Neural progenitor cell (in vitro differentiated cells): Measurements from ENCODE around the gene ZSWIM4. TPM values are rescaled to one million over a fixed set of nuclear protein-coding genes. Genes with fewer than 3 reads are reported as not detected.

Experiments
- DNase-seq: peaks from one replicate; pipeline ENCODE4 v3.0.0-alpha.2; 2016; ENCODE audit warnings: low spot score
- H2AFZ ChIP-seq: fragments of 200-600 bp; sonication (generic); replicated peaks from 2 replicates; pipeline ENCODE4 v1.6.1; 2016; ENCODE audit warnings: antibody characterized with exemption
- H3F3A ChIP-seq: fragments of 200-600 bp; sonication (generic); 2 replicates; pipeline ENCODE4 v1.6.1; 2016; ENCODE audit warnings: antibody characterized with exemption, low read depth
- H3K27ac ChIP-seq: fragments of 200-600 bp; sonication (generic); 2 replicates; pipeline ENCODE4 v1.5.1; 2016; ENCODE audit warnings: mild to moderate bottlenecking
- H3K27me3 ChIP-seq: fragments of 200-600 bp; sonication (generic); 2 replicates; pipeline ENCODE4 v1.6.1; 2016; ENCODE audit warnings: mild to moderate bottlenecking, moderate library complexity
- H3K36me3 ChIP-seq: fragments of 200-600 bp; sonication (generic); 2 replicates; pipeline ENCODE4 v1.5.1; 2016
- H3K4me1 ChIP-seq: fragments of 200-600 bp; sonication (generic); 2 replicates; pipeline ENCODE4 v1.6.1; 2016; ENCODE audit warnings: mixed run types
- H3K4me2 ChIP-seq: fragments of 200-600 bp; sonication (generic); 2 replicates; pipeline ENCODE4 v1.6.1; 2016
- H3K4me3 ChIP-seq: fragments of 200-600 bp; sonication (generic); 2 replicates; pipeline ENCODE4 v1.5.1; 2016
- H3K79me2 ChIP-seq: fragments of 200-600 bp; sonication (generic); 2 replicates; pipeline ENCODE4 v1.6.1; 2016; ENCODE audit warnings: low read depth
- H3K9ac ChIP-seq: fragments of 200-600 bp; sonication (generic); 2 replicates; pipeline ENCODE4 v1.6.1; 2016
- H3K9me3 ChIP-seq: fragments of 200-600 bp; sonication (generic); 2 replicates; pipeline ENCODE4 v1.5.1; 2016; ENCODE audit warnings: low read depth
- H4K20me1 ChIP-seq: fragments of 200-600 bp; sonication (generic); 2 replicates; pipeline ENCODE4 v1.6.1; 2016; ENCODE audit warnings: low read depth
- H3K27ac Mint-ChIP-seq: 3 replicates; pipeline ENCODE4 v1.8.0; 2021; ENCODE audit warnings: mixed read lengths
- H3K27me3 Mint-ChIP-seq: 2 replicates; pipeline ENCODE4 v1.8.0; 2022; ENCODE audit warnings: low read depth, mild to moderate bottlenecking, inconsistent platforms, moderate library complexity, mixed read lengths; ENCODE audit not compliant: insufficient read depth
- H3K36me3 Mint-ChIP-seq: 3 replicates; pipeline ENCODE4 v1.8.0; 2021; ENCODE audit warnings: mixed read lengths
- H3K4me1 Mint-ChIP-seq: 3 replicates; pipeline ENCODE4 v1.8.0; 2021; ENCODE audit warnings: mixed read lengths
- H3K4me3 Mint-ChIP-seq: 3 replicates; pipeline ENCODE4 v1.8.0; 2021; ENCODE audit warnings: mild to moderate bottlenecking, moderate library complexity, mixed read lengths
- H3K9me3 Mint-ChIP-seq: 3 replicates; pipeline ENCODE4 v1.8.0; 2020; ENCODE audit warnings: mixed read lengths
- CTCF ChIP-seq: fragments of 200-600 bp; sonication (generic); IDR thresholded peaks from 2 replicates; pipeline ENCODE4 v1.5.1; 2017; ENCODE audit warnings: antibody characterized with exemption, mild to moderate bottlenecking
- EZH2 ChIP-seq: fragments of 200-600 bp; sonication (generic); IDR thresholded peaks from 2 replicates; pipeline ENCODE4 v1.6.1; 2017; ENCODE audit warnings: antibody characterized with exemption, mild to moderate bottlenecking, moderate library complexity
- EZH2phosphoT487 ChIP-seq: fragments of 200-600 bp; sonication (generic); IDR thresholded peaks from 2 replicates; pipeline ENCODE4 v1.6.1; 2017; ENCODE audit warnings: antibody characterized with exemption
- total RNA-seq: library from RNA; depleted of rRNA; stranded (reverse); fragments of >200 nt; gene quantifications from 2 replicates; pipeline ENCODE4 v1.2.3, GENCODE V29; 2015; ENCODE audit warnings: low replicate concordance

Gene ZSWIM4
- total RNA-seq, 1 donor from 2014 or later: 6.7 TPM

GRCh38 chr19:13796301-13797057, 1.2 kb downstream of the ZSWIM4 start:
- no peaks in the 10 kb centered on the region for H3K36me3 ChIP-seq
- Mint-ChIP-seq H3K4me1 (peaks cover 18% of the 10 kb centered on the region), H3K27ac (peak overlapping the region; percentile 28), H3K9me3 (no peaks in the 10 kb centered on the region), H3K36me3 (peaks cover 9% of the 10 kb centered on the region), H3K4me3 (peak overlapping the region; percentile 90), H3K27me3 (peaks cover 5% of the 10 kb centered on the region)
- peaks cover 16% of the 10 kb centered on the region for H3K79me2 ChIP-seq
- no peaks in the 10 kb centered on the region for H3K4me1 ChIP-seq
- H3K9ac ChIP-seq: peak overlapping the region; percentile 59
- no peak overlapping the region for H2AFZ ChIP-seq
- no peak overlapping the region for H3K27ac ChIP-seq
- H4K20me1 ChIP-seq: peaks cover 13% of the 10 kb centered on the region
- no peaks in the 10 kb centered on the region for H3K27me3 ChIP-seq
- no peaks in the 10 kb centered on the region for H3K9me3 ChIP-seq
- peak overlapping the region; percentile 95 for H3K4me3 ChIP-seq
- DNase-seq: peak; percentile 66
- H3K4me2 ChIP-seq: peak overlapping the region; percentile 96
- peaks cover 16% of the 10 kb centered on the region for H3F3A ChIP-seq
- TF ChIP-seq EZH2phosphoT487: no peak

GRCh38 chr19:13797058-13797440, 1.8 kb downstream of the ZSWIM4 start:
- no peaks in the 10 kb centered on the region for H3K4me1 ChIP-seq
- no peaks in the 10 kb centered on the region for H3K36me3 ChIP-seq
- no peak for DNase-seq
- H3K9ac ChIP-seq: no peak overlapping the region
- peak overlapping the region; percentile 95 for H3K4me3 ChIP-seq
- no peaks in the 10 kb centered on the region for H3K9me3 ChIP-seq
- Mint-ChIP-seq H3K27ac (no peak overlapping the region), H3K4me1 (peaks cover 18% of the 10 kb centered on the region), H3K27me3 (peaks cover 5% of the 10 kb centered on the region), H3K9me3 (no peaks in the 10 kb centered on the region), H3K4me3 (peak overlapping the region; percentile 90), H3K36me3 (peaks cover 9% of the 10 kb centered on the region)
- peaks cover 13% of the 10 kb centered on the region for H4K20me1 ChIP-seq
- TF ChIP-seq EZH2phosphoT487 (no peak), EZH2 (no peak), CTCF (no peak)
- H3K4me2 ChIP-seq: peak overlapping the region; percentile 96
- peaks cover 16% of the 10 kb centered on the region for H3K79me2 ChIP-seq
- H2AFZ ChIP-seq: no peak overlapping the region
- H3K27ac ChIP-seq: no peak overlapping the region
- H3K27me3 ChIP-seq: no peaks in the 10 kb centered on the region
- H3F3A ChIP-seq: peaks cover 16% of the 10 kb centered on the region

- no peak for DNase-seq
- Mint-ChIP-seq H3K36me3 (peaks cover 11% of the 10 kb centered on the region), H3K27ac (peak overlapping the region; percentile 21), H3K4me1 (peaks cover 18% of the 10 kb centered on the region), H3K27me3 (peaks cover 5% of the 10 kb centered on the region), H3K9me3 (no peaks in the 10 kb centered on the region), H3K4me3 (peak overlapping the region; percentile 70)
- peaks cover 16% of the 10 kb centered on the region for H3K79me2 ChIP-seq
- H3K27me3 ChIP-seq: no peaks in the 10 kb centered on the region
- peaks cover 16% of the 10 kb centered on the region for H3F3A ChIP-seq
- H3K27ac ChIP-seq: no peak overlapping the region
- H2AFZ ChIP-seq: no peak overlapping the region
- no peaks in the 10 kb centered on the region for H3K4me1 ChIP-seq
- no peaks in the 10 kb centered on the region for H3K9me3 ChIP-seq
- H3K9ac ChIP-seq: no peak overlapping the region
- H4K20me1 ChIP-seq: peaks cover 13% of the 10 kb centered on the region
- no peak overlapping the region for H3K4me2 ChIP-seq
- H3K36me3 ChIP-seq: no peaks in the 10 kb centered on the region
- TF ChIP-seq EZH2 (no peak), CTCF (no peak)
- H3K4me3 ChIP-seq: no peak overlapping the region
These were observed 2.6 kb downstream of the ZSWIM4 start for GRCh38 chr19:13797870-13798269.

GRCh38 chr19:13799669-13800068, 4.4 kb downstream of the ZSWIM4 start:
- no peak overlapping the region for H3K9ac ChIP-seq
- no peaks in the 10 kb centered on the region for H3K27me3 ChIP-seq
- no peaks in the 10 kb centered on the region for H3K4me1 ChIP-seq
- no peaks in the 10 kb centered on the region for H3K9me3 Mint-ChIP-seq
- H3K4me2 ChIP-seq: no peak overlapping the region
- peaks cover 3% of the 10 kb centered on the region for H3K27me3 Mint-ChIP-seq
- peaks cover 12% of the 10 kb centered on the region for H3K36me3 Mint-ChIP-seq
- no peak for DNase-seq
- H3K27ac Mint-ChIP-seq: no peak overlapping the region
- no peak overlapping the region for H3K4me3 Mint-ChIP-seq
- no peaks in the 10 kb centered on the region for H3K9me3 ChIP-seq
- no peak overlapping the region for H3K27ac ChIP-seq
- H3F3A ChIP-seq: peaks cover 3% of the 10 kb centered on the region
- H2AFZ ChIP-seq: no peak overlapping the region
- H3K36me3 ChIP-seq: no peaks in the 10 kb centered on the region
- H3K4me3 ChIP-seq: no peak overlapping the region
- TF ChIP-seq CTCF: no peak
- TF ChIP-seq EZH2: no peak
- TF ChIP-seq EZH2phosphoT487: no peak
- H4K20me1 ChIP-seq: peaks cover 16% of the 10 kb centered on the region
- H3K79me2 ChIP-seq: peaks cover 16% of the 10 kb centered on the region
- peaks cover 10% of the 10 kb centered on the region for H3K4me1 Mint-ChIP-seq
